GF-D8 (cell line): ENCODE results near the gene HRH2.
"Not testable (repeated sequence)": the region's sequence is repeated elsewhere in the genome, so short reads cannot be mapped to it uniquely, and the experiment has no call there.

Experiments used
- DNase-seq: peaks from one replicate; lab custom pipeline; 2025; lab: John Stamatoyannopoulos, UW

Gene HRH2

GRCh38 chr5:175649967-175650366 is 7.9 kb upstream of the HRH2 start:
- DNase-seq: no peak

- not testable (repeated sequence) for DNase-seq
Observed at GRCh38 chr5:175650430-175651205, 7.3 kb upstream of the HRH2 start.

GRCh38 chr5:175652741-175653663 is 4.9 kb upstream of the HRH2 start:
- DNase-seq: peak; percentile 72

- no peak for DNase-seq
Observed at GRCh38 chr5:175653763-175654162, 4.1 kb upstream of the HRH2 start.

GRCh38 chr5:175654339-175654738 is 3.5 kb upstream of the HRH2 start:
- no peak for DNase-seq

GRCh38 chr5:175654807-175655206 is 3.1 kb upstream of the HRH2 start:
- peak; percentile 50 for DNase-seq

- DNase-seq: no peak
Observed at GRCh38 chr5:175655411-175655810, 2.5 kb upstream of the HRH2 start.

GRCh38 chr5:175656966-175657365 is 905 bp upstream of the HRH2 start:
- DNase-seq: no peak

- no peak for DNase-seq
Observed at GRCh38 chr5:175658299-175659145, 651 bp downstream of the HRH2 start.

- no peak for DNase-seq
Observed at GRCh38 chr5:175659546-175660253, 1.8 kb downstream of the HRH2 start.

GRCh38 chr5:175663186-175664184 is 5.6 kb downstream of the HRH2 start:
- DNase-seq: no peak

GRCh38 chr5:175664723-175665122 is 6.9 kb downstream of the HRH2 start:
- DNase-seq: no peak

GRCh38 chr5:175666216-175666615 is 8.3 kb downstream of the HRH2 start:
- DNase-seq: no peak

- no peak for DNase-seq
Observed at GRCh38 chr5:175668006-175668405, 10.1 kb downstream of the HRH2 start.

GRCh38 chr5:175670372-175670771 is 12.5 kb downstream of the HRH2 start:
- DNase-seq: no peak

GRCh38 chr5:175671013-175671412 is 13.1 kb downstream of the HRH2 start:
- DNase-seq: peak; percentile 98

GRCh38 chr5:175672976-175673648 is 15.2 kb downstream of the HRH2 start:
- DNase-seq: no peak

GRCh38 chr5:175674731-175675346 is 17.0 kb downstream of the HRH2 start:
- peak; percentile 45 for DNase-seq

GRCh38 chr5:175675873-175676272 is 18.0 kb downstream of the HRH2 start:
- DNase-seq: no peak
